Erythroblast (primary cell): Measurements from ENCODE around the gene ATP8A1.
"Not testable (repeated sequence)": the region's sequence is repeated elsewhere in the genome, so short reads cannot be mapped to it uniquely, and the experiment has no call there.

ENCODE experiments used
- DNase-seq, 2 experiments: peaks; one replicate each; lab custom pipeline; 2025; lab: John Stamatoyannopoulos, UW
- GATA1 ChIP-seq: IDR thresholded peaks from 2 replicates; pipeline ENCODE4 v1.6.1; 2011; ENCODE audit warnings: low read depth, mild to moderate bottlenecking, control low read depth, low read length, moderate library complexity
- POLR2A ChIP-seq: IDR thresholded peaks from 2 replicates; pipeline ENCODE4 v1.6.1; 2011; ENCODE audit warnings: mild to moderate bottlenecking, low read length

ATP8A1 gene

DNA sequence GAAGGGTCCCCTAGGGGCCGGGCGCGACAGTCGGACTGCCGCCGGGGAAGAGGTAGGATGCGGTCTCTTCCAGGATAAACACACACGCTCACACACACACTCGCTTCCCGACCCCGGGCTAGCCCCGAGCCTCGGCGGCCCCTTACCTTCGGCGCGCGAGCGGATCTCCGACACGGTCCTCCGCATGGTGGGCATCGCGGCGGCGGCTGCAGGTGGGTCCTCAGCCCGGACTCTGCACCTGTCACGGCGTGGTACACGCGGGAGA is 294 bp downstream of the ATP8A1 start:
- TF ChIP-seq POLR2A (no peak), GATA1 (no peak)
- DNase-seq = no peak

DNA sequence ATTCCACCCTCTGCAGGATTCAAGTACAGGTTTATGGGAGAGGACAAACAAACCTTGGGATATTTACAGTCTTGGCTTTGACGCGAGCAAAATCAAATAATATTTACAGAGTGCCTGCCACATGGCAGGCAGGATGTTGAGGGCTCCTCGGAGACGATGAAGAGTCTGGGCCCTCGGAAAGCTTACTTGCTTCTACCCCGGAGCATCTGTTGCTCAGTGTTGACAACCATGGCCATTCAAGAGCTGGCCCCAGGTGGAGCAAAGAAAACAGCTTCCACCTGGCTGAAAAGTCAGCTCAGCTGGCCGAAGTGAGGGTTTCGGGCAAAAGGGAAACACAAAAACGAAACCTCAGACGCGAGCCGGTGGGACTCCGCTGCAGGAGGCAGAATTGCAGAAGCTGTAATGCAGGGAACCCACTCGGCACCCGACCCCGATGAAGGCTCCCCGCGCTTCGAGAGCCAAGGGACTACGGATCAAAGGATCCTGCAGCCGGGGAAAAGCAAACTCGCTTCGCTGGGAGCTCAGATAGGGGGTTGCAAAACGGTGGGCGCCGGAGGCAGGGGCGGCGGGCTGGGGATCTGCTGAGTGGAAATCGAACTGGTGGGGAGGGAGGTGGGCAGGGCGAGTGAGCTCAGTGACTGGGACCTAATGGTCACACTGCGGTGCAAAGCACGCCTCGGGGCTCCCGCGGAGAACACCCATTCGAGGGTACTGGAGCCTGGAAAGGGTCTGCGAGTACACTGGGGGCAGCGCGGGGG is 805 bp downstream of the ATP8A1 start:
- TF ChIP-seq POLR2A (no peak), GATA1 (no peak)
- peak; percentile 60 to 69 for DNase-seq

DNA sequence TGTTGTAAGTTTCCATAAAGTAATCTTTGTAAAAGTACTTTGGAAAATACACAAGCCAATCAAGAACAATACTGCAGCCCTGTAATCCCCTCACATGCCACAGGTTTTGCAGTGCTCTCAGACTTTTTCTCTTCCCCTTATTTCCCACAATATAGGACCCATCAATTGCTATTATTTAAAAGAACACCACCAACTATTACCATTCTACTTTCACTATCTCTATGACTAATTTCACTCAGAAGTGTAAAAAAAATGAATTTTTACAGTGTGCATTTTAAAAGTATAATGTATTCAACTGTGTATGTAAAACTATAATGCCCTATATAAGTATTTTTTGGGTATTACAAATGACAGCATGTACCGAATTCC is 1.7 kb downstream of the ATP8A1 start:
- DNase-seq = peak in 1 of 2 experiments; percentile 26

DNA sequence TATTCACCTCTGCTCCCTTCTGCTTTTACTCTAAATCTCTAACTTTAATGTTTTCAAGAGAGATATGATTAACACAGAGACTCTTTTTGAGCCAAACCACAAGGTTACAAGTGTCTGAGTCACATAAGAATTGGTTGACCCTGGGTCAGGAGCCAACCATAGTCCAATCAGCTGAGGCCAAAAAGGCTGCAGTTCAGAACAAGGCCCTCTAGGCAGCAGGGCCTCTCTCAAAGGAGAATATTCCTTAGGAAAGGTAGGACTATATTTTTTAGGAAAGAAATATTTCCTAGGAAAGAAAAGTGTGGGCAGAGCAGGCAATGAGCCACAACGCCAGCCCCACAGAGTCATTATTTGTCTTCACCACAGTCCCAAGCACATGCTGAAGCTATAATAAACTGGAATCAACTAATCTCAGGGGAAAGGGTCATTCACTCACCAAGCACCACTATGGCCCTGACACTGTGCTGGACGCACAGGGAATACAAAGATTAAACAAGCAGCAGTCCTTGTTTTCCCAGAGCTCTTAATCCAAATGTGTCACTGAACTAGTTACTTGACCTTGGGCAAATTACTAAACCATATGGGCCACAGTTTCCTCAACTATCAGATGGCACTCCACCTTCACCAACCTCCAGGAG is 2.2 kb downstream of the ATP8A1 start:
- TF ChIP-seq GATA1 (no peak), POLR2A (no peak)
- peak; percentile 26 to 53 for DNase-seq

More for the DNA sequence above, 1.7 kb downstream of the ATP8A1 start:
- no peak for TF ChIP-seq POLR2A

DNA sequence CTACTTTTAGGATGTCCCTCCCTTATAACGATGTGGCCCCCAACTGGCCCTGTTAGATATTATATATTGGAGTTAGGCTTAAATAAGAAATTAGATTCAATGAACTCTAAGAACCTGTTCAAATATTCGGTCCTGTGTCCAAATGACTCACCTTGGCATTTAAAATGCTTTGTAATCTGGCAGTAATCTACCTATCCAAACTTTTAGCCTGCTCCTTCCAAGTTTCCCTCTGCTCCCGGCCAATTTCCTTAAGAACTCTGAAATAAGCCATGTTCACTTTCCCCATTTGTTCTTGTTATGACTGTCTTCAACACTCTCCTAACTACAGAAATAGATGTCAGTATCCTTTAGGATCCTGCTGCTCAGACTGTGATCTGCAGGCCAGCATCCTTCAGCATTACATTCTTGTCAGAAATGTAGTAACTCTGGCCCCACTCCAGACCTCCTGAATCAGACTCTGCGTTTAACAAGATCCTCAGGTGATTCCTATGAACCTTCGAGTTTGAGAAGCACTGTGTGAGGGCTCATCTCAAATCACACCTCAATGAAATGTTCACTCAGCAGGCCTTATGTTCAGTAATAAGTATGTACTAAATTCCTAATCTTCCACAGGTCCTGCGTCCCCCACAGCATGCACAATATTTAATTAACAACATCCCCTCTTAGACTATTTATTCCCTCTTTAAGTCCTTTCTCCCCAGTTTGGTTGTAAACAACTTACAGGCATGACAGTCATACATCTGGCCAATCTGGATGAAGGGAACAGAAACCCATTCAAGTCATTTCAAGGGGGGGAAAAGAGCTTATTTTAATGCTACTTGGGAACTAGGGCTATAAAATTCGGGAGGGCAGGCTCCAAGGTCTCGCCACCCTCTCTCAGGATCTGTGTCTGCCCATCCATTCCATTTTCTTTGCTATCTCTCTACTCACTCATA is 3.0 kb downstream of the ATP8A1 start:
- no peak for DNase-seq
- no peak for TF ChIP-seq GATA1
- no peak for TF ChIP-seq POLR2A

DNA sequence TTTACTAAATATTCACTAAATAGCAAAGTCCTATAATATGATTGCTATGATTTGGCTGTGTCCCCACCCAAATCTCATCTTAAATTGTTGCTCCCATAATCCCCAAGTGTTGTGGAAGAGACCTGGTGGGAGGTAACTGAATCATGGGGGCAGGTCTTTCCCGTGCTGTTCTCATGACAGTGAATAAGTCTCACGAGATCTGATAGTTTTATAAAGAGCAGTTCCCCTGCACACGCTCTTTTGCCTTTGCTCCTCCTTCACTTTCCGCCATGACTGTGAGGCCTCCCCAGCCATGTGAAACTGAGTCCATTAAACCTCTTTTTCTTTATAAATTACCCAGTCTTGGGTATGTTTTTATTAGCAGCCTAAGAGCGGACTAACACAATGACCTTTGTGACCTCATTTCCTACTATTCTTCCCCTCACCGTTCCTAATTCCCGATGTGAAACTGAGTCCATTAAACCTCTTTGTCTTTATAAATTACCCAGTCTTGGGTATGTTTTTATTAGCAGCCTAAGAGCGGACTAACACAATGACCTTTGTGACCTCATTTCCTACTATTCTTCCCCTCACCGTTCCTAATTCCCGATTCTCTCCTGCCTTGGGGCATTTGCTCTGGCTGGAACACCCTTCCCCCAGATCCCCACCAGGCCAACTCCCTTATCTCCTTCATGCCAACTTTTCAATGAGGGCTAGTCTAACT is 4.2 kb downstream of the ATP8A1 start:
- DNase-seq = not testable (repeated sequence)

DNA sequence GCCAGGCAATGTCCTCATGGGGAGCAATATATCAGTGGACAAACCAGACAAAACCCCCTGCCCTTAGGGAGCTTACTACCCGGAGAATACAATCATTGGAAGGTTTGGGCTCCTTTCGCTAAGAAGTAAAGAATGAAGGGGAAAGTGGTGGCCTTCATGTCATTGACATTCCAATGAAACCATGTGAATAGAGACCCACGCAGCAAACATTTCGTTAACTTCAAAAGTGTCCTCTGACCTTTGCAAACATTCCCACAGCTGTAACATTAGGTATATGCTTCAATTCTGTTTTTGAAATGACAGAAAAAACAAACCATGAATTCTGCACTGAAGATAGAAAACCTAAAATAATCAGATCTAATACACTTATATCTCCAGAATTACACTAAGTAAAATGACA is 7.0 kb downstream of the ATP8A1 start:
- no peak for TF ChIP-seq GATA1
- TF ChIP-seq POLR2A = no peak

DNA sequence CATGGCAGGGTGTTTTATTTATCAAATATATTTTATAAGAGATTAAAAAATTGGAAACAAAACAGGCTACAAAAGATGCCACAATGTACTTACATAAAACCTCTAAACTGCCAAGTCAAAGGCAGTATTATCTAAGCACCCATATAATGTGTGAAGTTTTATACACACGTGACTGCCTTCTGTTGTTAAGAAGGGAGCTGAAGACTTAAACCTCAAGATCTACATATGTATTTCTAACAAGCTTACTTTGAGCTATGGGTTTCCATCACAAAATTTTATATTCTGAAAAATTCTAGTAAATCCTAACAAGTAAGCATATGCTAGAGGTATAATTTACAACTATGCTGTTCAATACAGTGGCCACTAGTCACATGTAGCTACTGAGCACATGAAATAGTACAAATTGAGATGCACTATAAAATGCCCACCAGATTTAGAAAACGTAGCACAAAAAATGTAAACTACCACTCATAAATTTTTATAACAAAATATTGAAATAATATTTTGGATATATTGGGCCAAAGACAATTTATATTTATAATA is 9.8 kb downstream of the ATP8A1 start:
- DNase-seq = no peak
- no peak for TF ChIP-seq GATA1
- TF ChIP-seq POLR2A = no peak

More for the DNA sequence above, 7.0 kb downstream of the ATP8A1 start:
- DNase-seq = no peak

DNA sequence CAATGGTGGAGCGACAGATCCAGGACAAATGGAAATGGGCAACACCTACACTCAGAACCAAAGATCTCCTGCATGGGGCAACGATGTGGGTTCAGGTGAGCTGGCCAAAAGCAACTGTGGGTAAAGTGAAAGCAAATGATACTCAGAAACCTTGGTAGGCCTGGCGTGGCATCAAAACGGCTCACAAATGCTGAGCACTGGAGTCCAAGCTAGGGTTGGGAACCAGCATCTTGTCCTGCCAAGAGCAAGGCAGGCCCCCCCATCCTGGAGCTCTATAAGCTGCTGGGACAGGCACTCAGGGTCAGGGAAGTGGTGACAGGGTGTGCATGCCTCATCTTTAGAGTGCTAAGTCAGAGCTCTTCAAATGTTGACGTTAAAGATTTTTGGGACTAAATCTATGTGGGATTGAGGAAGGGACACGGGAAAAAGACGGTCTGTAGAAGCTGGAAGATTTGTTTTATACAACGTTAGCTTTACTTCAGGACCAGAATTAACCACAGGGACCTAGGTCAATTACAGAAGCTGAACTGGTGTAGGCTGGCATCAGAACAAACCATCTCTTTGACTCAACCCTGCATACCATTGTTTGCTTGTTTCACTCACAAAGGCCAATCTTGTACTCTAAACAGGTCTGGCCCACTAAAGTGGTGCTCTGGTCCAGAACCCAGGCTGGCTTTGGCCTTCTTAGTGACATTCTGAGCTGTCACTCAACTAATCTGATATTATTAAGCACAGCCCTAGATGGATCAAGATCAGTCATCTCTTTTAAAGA is 10.7 kb downstream of the ATP8A1 start:
- TF ChIP-seq GATA1 (no peak), POLR2A (no peak)
- DNase-seq = no peak

DNA sequence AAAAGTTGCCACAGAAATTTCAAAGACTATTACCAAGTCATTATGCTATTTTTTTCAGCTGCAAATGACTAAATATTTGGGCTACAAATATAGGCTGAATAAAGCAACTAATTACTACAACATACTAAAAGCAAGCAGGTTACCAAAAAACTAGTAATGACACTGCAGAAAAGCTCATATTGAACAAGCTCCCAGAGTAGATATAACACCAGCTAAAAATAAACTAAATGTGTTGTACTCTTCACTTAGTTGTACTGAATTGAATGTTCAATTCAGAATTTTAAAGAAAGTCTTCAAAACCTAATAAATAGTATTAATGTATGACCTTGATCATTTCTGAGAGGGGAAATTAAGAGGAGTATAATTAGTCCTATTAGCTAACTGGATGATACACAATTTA is 12.0 kb downstream of the ATP8A1 start:
- no peak for TF ChIP-seq GATA1
- TF ChIP-seq POLR2A = no peak
- no peak for DNase-seq

DNA sequence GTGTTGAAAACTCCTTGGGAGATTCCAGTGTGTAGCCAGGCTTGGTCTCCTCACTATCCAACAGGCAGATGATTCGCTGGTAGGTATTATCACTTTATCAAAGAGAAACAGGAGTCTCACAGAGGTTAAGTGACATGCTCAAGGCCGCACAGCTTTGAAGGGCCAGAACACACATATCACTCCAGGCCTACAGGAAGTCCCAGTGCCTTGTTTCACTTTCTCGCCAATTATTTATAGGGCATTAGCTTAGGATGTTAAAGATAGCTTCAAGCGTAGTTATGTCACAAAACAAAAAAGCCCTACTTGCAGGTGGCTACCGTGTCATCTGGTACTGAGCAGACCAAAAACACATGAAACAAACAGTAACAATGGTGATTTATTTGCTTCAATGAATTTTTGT is 13.2 kb downstream of the ATP8A1 start:
- peak in 1 of 2 experiments; percentile 14 for DNase-seq
- no peak for TF ChIP-seq POLR2A
- no peak for TF ChIP-seq GATA1

DNA sequence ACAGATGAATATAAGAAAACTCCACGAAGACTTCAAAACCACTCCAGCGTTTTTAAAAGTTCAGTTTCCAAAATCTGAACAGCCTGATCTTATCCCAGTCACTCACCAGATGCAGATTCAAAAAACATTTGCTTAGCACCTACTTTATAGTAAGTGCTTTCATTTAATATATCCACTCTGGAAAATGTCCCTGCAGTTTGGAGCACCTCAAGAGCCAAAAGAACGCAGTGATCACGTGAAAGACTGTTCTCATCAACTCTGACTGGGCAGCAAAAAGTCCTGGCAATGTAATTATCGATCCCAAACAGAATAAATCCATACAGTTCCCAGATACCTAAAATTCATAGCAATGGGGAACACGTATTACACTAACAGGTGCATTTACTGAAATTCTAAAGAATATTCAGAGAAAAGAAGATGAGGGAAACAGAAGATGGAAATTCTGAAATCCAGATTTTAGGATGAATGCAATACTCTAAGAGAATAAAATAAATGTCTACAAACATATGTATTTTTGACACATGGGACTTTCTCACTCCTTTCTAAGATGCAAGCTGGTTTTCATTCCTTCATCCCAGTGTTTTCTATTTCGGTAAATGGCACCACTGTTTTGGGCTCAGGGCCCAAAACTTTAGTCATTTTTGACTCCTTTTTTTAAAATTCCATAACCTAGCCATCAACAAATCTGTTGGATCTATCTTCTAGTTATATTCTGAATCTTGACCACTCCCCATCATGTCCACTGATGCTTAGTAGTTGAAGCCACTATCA is 13.9 kb downstream of the ATP8A1 start:
- DNase-seq = no peak
- no peak for TF ChIP-seq POLR2A
- TF ChIP-seq GATA1 = no peak
